Activated CD8-positive, alpha-beta memory T cell treated with anti-CD3 and anti-CD28 coated beads, Interleukin-2, amount 10 ng/mL, durations not matched to agents 7 days and 5 days (primary cell): ENCODE data around the gene BBS9. TPM values are rescaled to one million over a fixed set of nuclear protein-coding genes. Genes with fewer than 3 reads are reported as not detected.
A peak's percentile ranks its signal among the peaks of the same experiment; 100 is the strongest.

Source experiments
- ATAC-seq: fragments of 150-1000 bp; cut with Tn5 transposase; one replicate; pipeline ENCODE4 v1.10.0; 2021; ENCODE audit warnings: moderate library complexity
- CTCF ChIA-PET: fragments of 350-600 bp; sonication (Branson Sonifier 250); formaldehyde crosslinking; loops from one replicate; lab custom pipeline; 2021; ENCODE audit warnings: antibody characterized with exemption; lab: Charles Lee
- DNase-seq: peaks from one replicate; pipeline ENCODE4 v3.0.0-alpha.2; 2020
- H3K27ac Mint-ChIP-seq: one replicate; pipeline ENCODE4 v1.8.0; 2021; ENCODE audit warnings: mild to moderate bottlenecking, mixed read lengths
- H3K27me3 Mint-ChIP-seq: one replicate; pipeline ENCODE4 v1.8.0; 2021; ENCODE audit warnings: mixed read lengths
- H3K36me3 Mint-ChIP-seq: one replicate; pipeline ENCODE4 v1.8.0; 2021; ENCODE audit warnings: mild to moderate bottlenecking, mixed read lengths
- H3K4me1 Mint-ChIP-seq: one replicate; pipeline ENCODE4 v1.8.0; 2021; ENCODE audit warnings: mixed read lengths
- H3K4me3 Mint-ChIP-seq: one replicate; pipeline ENCODE4 v1.8.0; 2021; ENCODE audit warnings: mild to moderate bottlenecking, moderate library complexity, mixed read lengths
- H3K9me3 Mint-ChIP-seq: one replicate; pipeline ENCODE4 v1.8.0; 2022; ENCODE audit warnings: low read depth, mixed read lengths
- total RNA-seq, 2 experiments: library from RNA; stranded (reverse); gene quantifications; one replicate each; pipeline ENCODE4 v1.2.3, GENCODE V29; 2021

BBS9 gene
- total RNA-seq, 2 experiments from 2014 or later, result 9.8 to 10.2 TPM

GRCh38 chr7:33107136-33108066 is 22.0 kb upstream of the BBS9 start:
- H3K4me3 Mint-ChIP-seq, result peak overlapping the region; percentile 91
- peak overlapping the region; percentile 22 for H3K27ac Mint-ChIP-seq
- H3K4me1 Mint-ChIP-seq, result peaks cover 29% of the 10 kb centered on the region
- peak; percentile 67 for DNase-seq
- H3K36me3 Mint-ChIP-seq, result peaks cover 5% of the 10 kb centered on the region
- H3K27me3 Mint-ChIP-seq, result peaks cover 17% of the 10 kb centered on the region
- H3K9me3 Mint-ChIP-seq, result no peaks in the 10 kb centered on the region
- no peak for ATAC-seq
- CTCF ChIA-PET, result interaction anchor here (0.6 to 6.2 kb wide), 28 partner anchors 9 to 611 kb away, joined by 3 to 59 read pairs (median 6); partner anchors contain the start of genes BBS9 and NT5C3A

- Mint-ChIP-seq H3K4me1 (peaks cover 29% of the 10 kb centered on the region), H3K27me3 (peaks cover 21% of the 10 kb centered on the region), H3K4me3 (peak overlapping the region; percentile 91), H3K27ac (peak overlapping the region; percentile 79), H3K9me3 (no peaks in the 10 kb centered on the region), H3K36me3 (peaks cover 2% of the 10 kb centered on the region)
- DNase-seq (no peak), ATAC-seq (peak; percentile 9)
- CTCF ChIA-PET, result interaction anchor here (0.8 to 6.2 kb wide), 25 partner anchors 9 to 613 kb away, joined by 3 to 59 read pairs (median 7); partner anchors contain the start of genes BBS9 and NT5C3A
Observed at GRCh38 chr7:33108554-33109004, 20.8 kb upstream of the BBS9 start.

GRCh38 chr7:33109005-33109757 is 20.2 kb upstream of the BBS9 start, which contains the start of gene RP9:
Gene RP9, minus strand, starts transcription at chr7:33109404. Its CDS starts 32 bp downstream, at chr7:33109372.
- Mint-ChIP-seq H3K4me3 (peak within 1 kb of the TSS; percentile 91), H3K9me3 (no peaks in the 10 kb centered on the region), H3K27me3 (peaks cover 21% of the 10 kb centered on the region), H3K27ac (peak within 1 kb of the TSS; percentile 79), H3K4me1 (peaks cover 27% of the 10 kb centered on the region), H3K36me3 (no peaks in the 10 kb centered on the region)
- DNase-seq, result peak; percentile 79
- CTCF ChIA-PET, result interaction anchor here (0.6 to 6.2 kb wide), 24 partner anchors 9 to 350 kb away, joined by 3 to 59 read pairs (median 7); partner anchors contain the start of genes BBS9 and NT5C3A
- peak; percentile 91 for ATAC-seq

- no peak for DNase-seq
- Mint-ChIP-seq H3K4me1 (peaks cover 27% of the 10 kb centered on the region), H3K4me3 (peak overlapping the region; percentile 58), H3K27me3 (peaks cover 27% of the 10 kb centered on the region), H3K9me3 (no peaks in the 10 kb centered on the region), H3K36me3 (no peaks in the 10 kb centered on the region), H3K27ac (no peak overlapping the region)
- CTCF ChIA-PET, result interaction anchor here (0.6 to 6.2 kb wide), 13 partner anchors 10 to 309 kb away, joined by 3 to 59 read pairs (median 10); partner anchors contain the start of genes BBS9 and NT5C3A
- ATAC-seq, result no peak
Observed at GRCh38 chr7:33109758-33110238, 19.6 kb upstream of the BBS9 start.

- CTCF ChIA-PET, result interaction anchor here (1.6 to 6.2 kb wide), 2 partner anchors 27 to 265 kb away, joined by 3 to 59 read pairs; no protein-coding TSS in a partner anchor
- no peak overlapping the region for H3K27ac Mint-ChIP-seq
Observed at GRCh38 chr7:33111614-33112013, 17.8 kb upstream of the BBS9 start.

GRCh38 chr7:33114976-33115375 is 14.4 kb upstream of the BBS9 start:
- Mint-ChIP-seq H3K9me3 (peaks cover 7% of the 10 kb centered on the region), H3K4me3 (no peak overlapping the region), H3K36me3 (peaks cover 4% of the 10 kb centered on the region), H3K27ac (no peak overlapping the region), H3K27me3 (peaks cover 61% of the 10 kb centered on the region), H3K4me1 (peaks cover 2% of the 10 kb centered on the region)
- DNase-seq (no peak), ATAC-seq (no peak)
- CTCF ChIA-PET, result no interaction called here

More at GRCh38 chr7:33111614-33112013, 17.8 kb upstream of the BBS9 start:
- no peaks in the 10 kb centered on the region for H3K9me3 Mint-ChIP-seq
- H3K36me3 Mint-ChIP-seq, result no peaks in the 10 kb centered on the region
- H3K27me3 Mint-ChIP-seq, result peaks cover 41% of the 10 kb centered on the region
- H3K4me3 Mint-ChIP-seq, result no peak overlapping the region
- ATAC-seq (no peak), DNase-seq (no peak)
- peaks cover 22% of the 10 kb centered on the region for H3K4me1 Mint-ChIP-seq

GRCh38 chr7:33118383-33118782 is 11.0 kb upstream of the BBS9 start:
- DNase-seq, result no peak
- CTCF ChIA-PET, result no interaction called here
- peaks cover 56% of the 10 kb centered on the region for H3K27me3 Mint-ChIP-seq
- no peak overlapping the region for H3K27ac Mint-ChIP-seq
- H3K36me3 Mint-ChIP-seq, result peaks cover 4% of the 10 kb centered on the region
- H3K9me3 Mint-ChIP-seq, result peaks cover 7% of the 10 kb centered on the region
- H3K4me1 Mint-ChIP-seq, result no peaks in the 10 kb centered on the region
- H3K4me3 Mint-ChIP-seq, result no peak overlapping the region
- ATAC-seq, result no peak

GRCh38 chr7:33127085-33127484 is 2.3 kb upstream of the BBS9 start:
- CTCF ChIA-PET, result no interaction called here

GRCh38 chr7:33128631-33128989 is 754 bp upstream of the BBS9 start:
- no peaks in the 10 kb centered on the region for H3K27me3 Mint-ChIP-seq
- ATAC-seq (no peak), DNase-seq (no peak)
- peaks cover under 1% of the 10 kb centered on the region for H3K36me3 Mint-ChIP-seq
- CTCF ChIA-PET, result interaction anchor here (0.7 to 3.2 kb wide), 2 partner anchors 20 to 21 kb away, joined by 3 to 25 read pairs; partner anchors contain the start of gene RP9
- peak overlapping the region; percentile 83 for H3K27ac Mint-ChIP-seq
- H3K4me1 Mint-ChIP-seq, result peaks cover 18% of the 10 kb centered on the region
- peak overlapping the region; percentile 96 for H3K4me3 Mint-ChIP-seq
- H3K9me3 Mint-ChIP-seq, result no peaks in the 10 kb centered on the region

More at GRCh38 chr7:33127085-33127484, 2.3 kb upstream of the BBS9 start:
- Mint-ChIP-seq H3K36me3 (no peaks in the 10 kb centered on the region), H3K4me1 (peaks cover 18% of the 10 kb centered on the region), H3K9me3 (no peaks in the 10 kb centered on the region), H3K27me3 (no peaks in the 10 kb centered on the region), H3K4me3 (no peak overlapping the region), H3K27ac (no peak overlapping the region)
- no peak for ATAC-seq
- no peak for DNase-seq

- ATAC-seq (peak; percentile 1), DNase-seq (no peak)
- peaks cover 3% of the 10 kb centered on the region for H3K36me3 Mint-ChIP-seq
- H3K27me3 Mint-ChIP-seq, result no peaks in the 10 kb centered on the region
- no peaks in the 10 kb centered on the region for H3K9me3 Mint-ChIP-seq
- peak overlapping the region; percentile 83 for H3K27ac Mint-ChIP-seq
- peak overlapping the region; percentile 96 for H3K4me3 Mint-ChIP-seq
- peaks cover 18% of the 10 kb centered on the region for H3K4me1 Mint-ChIP-seq
- CTCF ChIA-PET, result interaction anchor here (2.3 to 3.2 kb wide), 2 partner anchors 21 to 283 kb away, joined by 6 to 25 read pairs; partner anchors contain the start of gene RP9
Observed at GRCh38 chr7:33129806-33130153, 416 bp downstream of the BBS9 start.

GRCh38 chr7:33130184-33130583 is 820 bp downstream of the BBS9 start:
- Mint-ChIP-seq H3K36me3 (peaks cover 3% of the 10 kb centered on the region), H3K27me3 (no peaks in the 10 kb centered on the region), H3K27ac (peak overlapping the region; percentile 83), H3K4me1 (peaks cover 18% of the 10 kb centered on the region), H3K4me3 (peak overlapping the region; percentile 96), H3K9me3 (no peaks in the 10 kb centered on the region)
- peak; percentile 45 for DNase-seq
- no peak for ATAC-seq
- CTCF ChIA-PET, result interaction anchor here (2.3 to 3.2 kb wide), 2 partner anchors 21 to 284 kb away, joined by 6 to 25 read pairs; partner anchors contain the start of gene RP9

- H3K4me3 Mint-ChIP-seq, result no peak overlapping the region
- CTCF ChIA-PET, result no interaction called here
- no peak for ATAC-seq
- no peak overlapping the region for H3K27ac Mint-ChIP-seq
- H3K36me3 Mint-ChIP-seq, result peaks cover 8% of the 10 kb centered on the region
- no peaks in the 10 kb centered on the region for H3K4me1 Mint-ChIP-seq
- no peak for DNase-seq
- no peaks in the 10 kb centered on the region for H3K27me3 Mint-ChIP-seq
- H3K9me3 Mint-ChIP-seq, result peaks cover 6% of the 10 kb centered on the region
Observed at GRCh38 chr7:33137103-33137502, 7.7 kb downstream of the BBS9 start.
